PC-9 (cell line): ENCODE data around the gene ATG4D. TPM values are rescaled to one million over a fixed set of nuclear protein-coding genes. Genes with fewer than 3 reads are reported as not detected.
"Not testable (repeated sequence)": the region's sequence is repeated elsewhere in the genome, so short reads cannot be mapped to it uniquely, and the experiment has no call there.

Experiments
- BruUV-seq: library from RNA; stranded (reverse); fragments of 400-500 nt; replicated peaks from 2 replicates; lab custom pipeline; 2021; lab: Mats Ljungman, UMichigan
- CTCF ChIA-PET: fragments of 300-600 bp; sonication (Branson Sonifier 250); formaldehyde crosslinking; loops from one replicate; lab custom pipeline; 2022; ENCODE audit warnings: antibody characterized with exemption; lab: Charles Lee
- POLR2A ChIA-PET: fragments of 300-600 bp; sonication (Branson Sonifier 250); formaldehyde crosslinking; loops from one replicate; lab custom pipeline; 2022; ENCODE audit warnings: antibody characterized with exemption; ENCODE audit not compliant: unreplicated experiment; lab: Charles Lee
- DNase-seq, 2 experiments: peaks; one replicate each; pipeline versions ENCODE4 v3.0.0 to v3.0.0-alpha.2; 2015 to 2022; ENCODE audit warnings: mixed read lengths in 1 of 2
- H2AFZ ChIP-seq: fragments of 200-600 bp; sonication (generic); 2 replicates; pipeline ENCODE4 v1.8.1; 2017; ENCODE audit warnings: antibody characterized with exemption
- H3F3A ChIP-seq: fragments of 200-600 bp; sonication (generic); 2 replicates; pipeline ENCODE4 v1.8.1; 2017; ENCODE audit warnings: antibody characterized with exemption, mild to moderate bottlenecking, low read depth; ENCODE audit not compliant: insufficient read depth
- H3K27ac ChIP-seq: fragments of 200-600 bp; sonication (generic); 2 replicates; pipeline ENCODE4 v1.6.1; 2016; ENCODE audit warnings: mixed run types
- H3K27me3 ChIP-seq: fragments of 200-600 bp; sonication (generic); 2 replicates; pipeline ENCODE4 v1.6.1; 2016; ENCODE audit warnings: low read depth, mixed run types; ENCODE audit not compliant: insufficient read depth
- H3K36me3 ChIP-seq: fragments of 200-600 bp; sonication (generic); 2 replicates; pipeline ENCODE4 v1.6.1; 2016; ENCODE audit warnings: low read depth, mixed run types
- H3K4me1 ChIP-seq: fragments of 200-600 bp; sonication (generic); replicated peaks from 2 replicates; pipeline ENCODE4 v1.6.1; 2016; ENCODE audit warnings: mixed run types; ENCODE audit not compliant: insufficient read depth
- H3K4me2 ChIP-seq: fragments of 200-600 bp; sonication (generic); 2 replicates; pipeline ENCODE4 v1.6.1; 2017; ENCODE audit warnings: mixed run types
- H3K4me3 ChIP-seq: fragments of 200-600 bp; sonication (generic); 2 replicates; pipeline ENCODE4 v1.6.1; 2016; ENCODE audit warnings: mixed run types
- H3K79me2 ChIP-seq: fragments of 200-600 bp; sonication (generic); 2 replicates; pipeline ENCODE4 v1.6.1; 2017; ENCODE audit warnings: low read depth, mixed run types
- H3K9me2 ChIP-seq: fragments of 200-600 bp; sonication (generic); 2 replicates; pipeline ENCODE4 v1.8.1; 2017; ENCODE audit warnings: mild to moderate bottlenecking; ENCODE audit not compliant: insufficient read depth
- H3K9me3 ChIP-seq: fragments of 200-600 bp; sonication (generic); 2 replicates; pipeline ENCODE4 v1.8.1; 2016; ENCODE audit warnings: low read depth; ENCODE audit not compliant: insufficient read depth
- H4K20me1 ChIP-seq: fragments of 200-600 bp; sonication (generic); 2 replicates; pipeline ENCODE4 v1.8.1; 2017; ENCODE audit not compliant: insufficient read depth
- EZH2 ChIP-seq: fragments of 200-600 bp; sonication (generic); IDR thresholded peaks from 2 replicates; pipeline ENCODE4 v1.8.0; 2017; ENCODE audit warnings: antibody characterized with exemption, low read depth
- intact Hi-C: fragments of 100-400 bp; cut with micrococcal nuclease; formaldehyde crosslinking; loops from one replicate; pipeline ENCODE4 v1.10.0; 2022; ENCODE audit not compliant: unreplicated experiment
- total RNA-seq: library from RNA; stranded (reverse); gene quantifications from 2 replicates; pipeline ENCODE4 v1.2.3, GENCODE V29; 2021
- TF ChIP-seq, protein P1 (sequence below): fragments of 200-600 bp; sonication (generic); conservative IDR thresholded peaks from 2 replicates; pipeline ENCODE4 v1.6.1; 2017; ENCODE audit warnings: mixed run types, antibody characterized with exemption, mild to moderate bottlenecking, moderate library complexity

ATG4D gene
- total RNA-seq, 1 experiment from 2014 or later = 40.2 TPM

DNA sequence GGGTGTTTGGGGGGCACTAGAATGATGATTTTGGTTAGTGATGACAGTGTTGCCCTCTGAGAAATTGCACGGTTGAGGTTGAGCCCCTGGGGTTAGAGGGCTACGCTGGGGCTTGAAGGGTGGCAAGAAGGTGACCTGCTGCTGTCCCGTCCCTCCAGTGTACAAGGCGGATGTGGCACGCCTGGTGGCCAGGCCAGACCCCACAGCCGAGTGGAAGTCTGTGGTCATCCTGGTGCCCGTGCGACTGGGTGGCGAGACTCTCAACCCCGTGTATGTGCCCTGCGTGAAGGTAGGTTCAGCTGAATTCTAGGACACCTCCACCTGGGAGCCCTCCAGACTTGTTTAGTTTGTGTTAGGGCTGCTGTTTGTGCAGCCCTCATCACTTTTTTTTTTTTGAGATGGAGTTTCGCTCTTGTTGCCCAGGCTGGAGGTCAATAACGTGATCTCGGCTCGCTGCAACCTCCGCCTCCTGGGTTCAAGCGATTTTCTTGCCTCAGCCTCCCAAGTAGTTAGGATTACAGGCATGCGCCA lies 5.1 kb downstream of the ATG4D start:
- TF ChIP-seq, protein P1, sequence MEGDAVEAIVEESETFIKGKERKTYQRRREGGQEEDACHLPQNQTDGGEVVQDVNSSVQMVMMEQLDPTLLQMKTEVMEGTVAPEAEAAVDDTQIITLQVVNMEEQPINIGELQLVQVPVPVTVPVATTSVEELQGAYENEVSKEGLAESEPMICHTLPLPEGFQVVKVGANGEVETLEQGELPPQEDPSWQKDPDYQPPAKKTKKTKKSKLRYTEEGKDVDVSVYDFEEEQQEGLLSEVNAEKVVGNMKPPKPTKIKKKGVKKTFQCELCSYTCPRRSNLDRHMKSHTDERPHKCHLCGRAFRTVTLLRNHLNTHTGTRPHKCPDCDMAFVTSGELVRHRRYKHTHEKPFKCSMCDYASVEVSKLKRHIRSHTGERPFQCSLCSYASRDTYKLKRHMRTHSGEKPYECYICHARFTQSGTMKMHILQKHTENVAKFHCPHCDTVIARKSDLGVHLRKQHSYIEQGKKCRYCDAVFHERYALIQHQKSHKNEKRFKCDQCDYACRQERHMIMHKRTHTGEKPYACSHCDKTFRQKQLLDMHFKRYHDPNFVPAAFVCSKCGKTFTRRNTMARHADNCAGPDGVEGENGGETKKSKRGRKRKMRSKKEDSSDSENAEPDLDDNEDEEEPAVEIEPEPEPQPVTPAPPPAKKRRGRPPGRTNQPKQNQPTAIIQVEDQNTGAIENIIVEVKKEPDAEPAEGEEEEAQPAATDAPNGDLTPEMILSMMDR = no peak
- H3K27ac ChIP-seq = no peak overlapping the region
- H3K4me1 ChIP-seq = peaks cover 6% of the 10 kb centered on the region; the same call in 1 of the 2 replicates
- no peaks in the 10 kb centered on the region for H3K9me3 ChIP-seq
- no peak overlapping the region for H2AFZ ChIP-seq
- intact Hi-C loops = no loop called here
- no peak overlapping the region for H3K4me3 ChIP-seq
- ChIA-PET CTCF (no interaction called here), POLR2A (no interaction called here)
- BruUV-seq = no TSS peak
- H3K36me3 ChIP-seq = 0 out of 2 replicates have a peak, but pooled peaks cover 8% of the 10 kb centered on the region
- no peaks in the 10 kb centered on the region for H3K9me2 ChIP-seq
- H3K4me2 ChIP-seq = no peak overlapping the region
- no peaks in the 10 kb centered on the region; the same call in 1 of the 2 replicates for H4K20me1 ChIP-seq
- no peaks in the 10 kb centered on the region for H3K27me3 ChIP-seq
- DNase-seq = no peak
- peaks cover 28% of the 10 kb centered on the region; the same call in 1 of the 2 replicates for H3F3A ChIP-seq
- H3K79me2 ChIP-seq = peaks cover 10% of the 10 kb centered on the region

DNA sequence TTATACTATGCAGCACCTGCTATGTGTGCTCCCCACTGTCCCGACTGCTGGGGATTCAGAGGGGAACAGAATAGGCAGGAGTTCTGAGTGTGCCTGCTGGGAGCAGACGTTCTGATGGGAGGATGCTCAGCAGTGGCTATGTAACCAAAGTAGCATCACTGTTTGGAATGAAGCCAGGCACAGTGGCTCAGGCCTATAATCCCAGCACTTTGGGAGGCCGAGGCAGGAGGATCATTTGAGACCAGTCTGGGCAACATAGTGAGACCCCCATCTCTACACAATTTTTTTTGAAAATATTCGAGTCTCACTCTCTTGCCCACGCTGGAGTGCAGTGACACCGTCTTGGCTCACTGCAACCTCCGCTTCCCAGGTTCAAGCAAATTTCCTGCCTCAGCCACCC lies 6.0 kb downstream of the ATG4D start:
- Histone ChIP-seq H3K4me1 (peaks cover 3% of the 10 kb centered on the region; the same call in 1 of the 2 replicates), H3K9me2 (no peaks in the 10 kb centered on the region), H2AFZ (no peak overlapping the region), H3F3A (peaks cover 36% of the 10 kb centered on the region), H4K20me1 (no peaks in the 10 kb centered on the region; the same call in 1 of the 2 replicates), H3K9me3 (no peaks in the 10 kb centered on the region), H3K79me2 (0 out of 2 replicates have a peak, but pooled peaks cover 6% of the 10 kb centered on the region), H3K27ac (no peak overlapping the region), H3K27me3 (no peaks in the 10 kb centered on the region), H3K36me3 (0 out of 2 replicates have a peak, but pooled peaks cover 8% of the 10 kb centered on the region), H3K4me2 (no peak overlapping the region), H3K4me3 (no peak overlapping the region)
- no peak for DNase-seq
- intact Hi-C loops = no loop called here
- BruUV-seq = no TSS peak
- ChIA-PET POLR2A (no interaction called here), CTCF (no interaction called here)
- TF ChIP-seq, protein P1 = no peak
- no peak for TF ChIP-seq EZH2

DNA sequence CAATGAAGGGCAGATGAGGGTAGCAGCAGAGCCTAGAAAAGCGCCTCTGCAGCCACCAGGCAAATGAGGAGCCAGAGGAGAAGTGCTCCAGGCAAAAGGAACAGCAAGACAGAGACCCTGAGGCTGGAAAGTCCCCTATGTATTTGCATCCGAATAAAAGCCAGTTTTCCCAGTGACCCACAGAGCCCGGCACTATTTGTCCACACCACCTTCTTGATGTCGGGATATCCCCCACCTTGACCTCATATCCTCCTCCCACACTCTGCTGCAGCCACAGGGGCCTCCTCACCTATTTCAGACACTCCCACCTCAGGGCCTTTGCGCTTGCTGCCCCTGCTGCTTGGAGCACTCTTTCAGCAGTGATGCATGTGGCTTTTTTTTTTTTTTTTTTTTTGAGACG lies 6.6 kb downstream of the ATG4D start:
- no TSS peak for BruUV-seq
- ChIA-PET POLR2A (no interaction called here), CTCF (no interaction called here)
- Histone ChIP-seq H3F3A (peaks cover 37% of the 10 kb centered on the region), H3K4me3 (no peak overlapping the region), H3K27ac (no peak overlapping the region), H3K36me3 (peaks cover 11% of the 10 kb centered on the region; the same call in 1 of the 2 replicates), H3K4me2 (no peak overlapping the region), H3K9me2 (no peaks in the 10 kb centered on the region), H3K4me1 (no peaks in the 10 kb centered on the region), H2AFZ (no peak overlapping the region), H3K79me2 (0 out of 2 replicates have a peak, but pooled peaks cover 3% of the 10 kb centered on the region), H3K9me3 (no peaks in the 10 kb centered on the region), H4K20me1 (no peaks in the 10 kb centered on the region; the same call in 1 of the 2 replicates), H3K27me3 (no peaks in the 10 kb centered on the region)
- no peak for TF ChIP-seq EZH2
- TF ChIP-seq, protein P1 = no peak
- intact Hi-C loops = no loop called here
- no peak for DNase-seq

DNA sequence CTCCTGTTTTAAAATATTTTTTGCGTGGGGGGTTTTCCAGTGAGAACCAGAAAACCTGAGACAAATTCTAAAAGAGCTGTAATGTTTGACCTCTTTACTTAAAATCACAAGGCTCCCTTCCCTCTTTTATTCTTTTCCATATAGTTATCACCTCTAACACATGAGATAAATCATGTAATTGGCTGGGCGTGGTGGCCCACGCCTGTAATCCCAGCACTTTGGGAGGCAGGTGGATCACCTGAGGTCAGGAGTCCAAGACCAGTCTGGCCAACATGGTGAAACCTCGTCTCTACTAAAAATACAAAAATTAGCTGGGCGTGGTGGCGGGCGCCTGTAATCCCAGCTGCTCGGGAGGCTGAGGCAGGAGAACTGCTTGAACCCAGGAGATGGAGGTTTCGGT lies 7.3 kb downstream of the ATG4D start:
- H3K4me2 ChIP-seq, H4K20me1 ChIP-seq, DNase-seq, POLR2A ChIA-PET, H2AFZ ChIP-seq, H3K9me2 ChIP-seq, intact Hi-C loops, H3K4me1 ChIP-seq, BruUV-seq, H3K27ac ChIP-seq, H3K79me2 ChIP-seq, H3K9me3 ChIP-seq, H3K27me3 ChIP-seq, H3K4me3 ChIP-seq: not testable (repeated sequence)
- peaks cover 18% of the 10 kb centered on the region for H3K36me3 ChIP-seq
- peaks cover 37% of the 10 kb centered on the region for H3F3A ChIP-seq
- CTCF ChIA-PET = interaction anchor here (0.5 kb wide), 1 partner anchor 44 kb away, joined by 17 read pairs; no protein-coding TSS in a partner anchor
